ENCODE measurements around the gene NRXN2.

Gene NRXN2

GRCh38 chr11:64723117-64723906 is at the start of gene NRXN2:
Gene NRXN2 (minus strand): TSS chr11:64723197. CDS start chr11:64713699, 9,498 bp downstream.
- DNase-seq (ENCODE audit: low read depth): peak; percentile 77
- peak within 1 kb of the TSS; percentile 63 for H3K4me3 ChIP-seq (replicated peaks; ENCODE audit: low read depth, low read length)
- TF ChIP-seq CTCF (IDR thresholded peaks at IDR 0.05; ENCODE audit: low read length, missing control alignments): peak; percentile 77

- no peak overlapping the region for H3K4me3 ChIP-seq (replicated peaks; ENCODE audit: low read depth, low read length)
- TF ChIP-seq CTCF (IDR thresholded peaks at IDR 0.05; ENCODE audit: low read length, missing control alignments): no peak
- DNase-seq (ENCODE audit: low read depth): no peak
Observed at GRCh38 chr11:64772303-64773018, 49.5 kb upstream of the NRXN2 start.

- no peak for TF ChIP-seq CTCF (IDR thresholded peaks at IDR 0.05; ENCODE audit: low read length, missing control alignments)
- H3K4me3 ChIP-seq (replicated peaks; ENCODE audit: low read depth, low read length): no peak overlapping the region
- DNase-seq (ENCODE audit: low read depth): no peak
Observed at GRCh38 chr11:64771861-64772260, 48.9 kb upstream of the NRXN2 start.

GRCh38 chr11:64770120-64770519 is 47.1 kb upstream of the NRXN2 start:
- no peak for DNase-seq (ENCODE audit: low read depth)
- H3K4me3 ChIP-seq (replicated peaks; ENCODE audit: low read depth, low read length): no peak overlapping the region
- no peak for TF ChIP-seq CTCF (IDR thresholded peaks at IDR 0.05; ENCODE audit: low read length, missing control alignments)

GRCh38 chr11:64769283-64769682 is 46.3 kb upstream of the NRXN2 start:
- no peak for TF ChIP-seq CTCF (IDR thresholded peaks at IDR 0.05; ENCODE audit: low read length, missing control alignments)
- no peak overlapping the region for H3K4me3 ChIP-seq (replicated peaks; ENCODE audit: low read depth, low read length)
- no peak for DNase-seq (ENCODE audit: low read depth)

- TF ChIP-seq CTCF (IDR thresholded peaks at IDR 0.05; ENCODE audit: low read length, missing control alignments): no peak
- no peak for DNase-seq (ENCODE audit: low read depth)
- no peak overlapping the region for H3K4me3 ChIP-seq (replicated peaks; ENCODE audit: low read depth, low read length)
Observed at GRCh38 chr11:64768300-64768694, 45.3 kb upstream of the NRXN2 start.

All from fibroblast of pulmonary artery (primary cell).